ENCODE data around the gene KCNJ12.
"Not testable (repeated sequence)": the region's sequence is repeated elsewhere in the genome, so short reads cannot be mapped to it uniquely, and the experiment has no call there.

GRCh38 chr17:21427727-21428126 is 51.6 kb downstream of the KCNJ12 start:
- TF ChIP-seq POLR2A (IDR thresholded peaks at IDR 0.05); CTCF (IDR thresholded peaks at IDR 0.05); POLR2AphosphoS5 (IDR thresholded peaks at IDR 0.05); EP300 (IDR thresholded peaks at IDR 0.05; ENCODE audit: low read depth): not testable (repeated sequence)

Data from transverse colon (tissue), 4 donors.